SU-DHL-6 (cell line): Measurements from ENCODE around the gene APOBR.
"Not testable (repeated sequence)": the region's sequence is repeated elsewhere in the genome, so short reads cannot be mapped to it uniquely, and the experiment has no call there.

Source experiments
- H2AFZ ChIP-seq: fragments of 200-600 bp; sonication (generic); 2 replicates; pipeline ENCODE4 v1.6.1; 2014; ENCODE audit warnings: low read depth, mild to moderate bottlenecking, moderate library complexity, mixed read lengths, antibody characterized with exemption, low read length; ENCODE audit not compliant: severe bottlenecking
- H3F3A ChIP-seq: fragments of 200-600 bp; shearing (Covaris generic); 2 replicates; pipeline ENCODE4 v1.6.0; 2016; ENCODE audit warnings: antibody characterized with exemption, mild to moderate bottlenecking; ENCODE audit not compliant: insufficient read depth
- H3K27ac ChIP-seq: fragments of 200-600 bp; sonication (generic); 2 replicates; pipeline ENCODE4 v1.5.1; 2016; ENCODE audit warnings: low read depth, mild to moderate bottlenecking, low read length, moderate library complexity, mixed read lengths
- H3K27me3 ChIP-seq: fragments of 200-600 bp; sonication (generic), shearing (Covaris generic); 2 replicates; pipeline ENCODE4 v1.6.0; 2014; ENCODE audit warnings: mild to moderate bottlenecking, low read length
- H3K36me3 ChIP-seq: fragments of 200-600 bp; sonication (generic); 2 replicates; pipeline ENCODE4 v1.6.1; 2014; ENCODE audit warnings: mild to moderate bottlenecking, low read length, mixed read lengths
- H3K4me2 ChIP-seq: fragments of 300-600, 200-600 bp; shearing (Covaris generic), sonication (generic); 2 replicates; pipeline ENCODE4 v1.6.0; 2014; ENCODE audit warnings: low read length, low read depth, mild to moderate bottlenecking; ENCODE audit not compliant: poor library complexity, severe bottlenecking
- H3K4me3 ChIP-seq: fragments of 200-600 bp; sonication (generic); 2 replicates; pipeline ENCODE4 v1.5.1; 2014; ENCODE audit warnings: antibody characterized with exemption, low read length, mild to moderate bottlenecking, mixed read lengths; ENCODE audit not compliant: insufficient read depth, poor library complexity, severe bottlenecking
- H3K79me2 ChIP-seq: fragments of 200-600 bp; sonication (generic); 2 replicates; pipeline ENCODE4 v1.6.1; 2014; ENCODE audit warnings: mild to moderate bottlenecking, low read length, moderate library complexity; ENCODE audit not compliant: insufficient read depth
- H3K9ac ChIP-seq: fragments of 200-600 bp; sonication (generic); 2 replicates; pipeline ENCODE4 v1.7.0; 2014; ENCODE audit warnings: mild to moderate bottlenecking, low read length
- H3K9me2 ChIP-seq: fragments of 200-600 bp; sonication (generic); replicated peaks from 2 replicates; pipeline ENCODE4 v1.6.1; 2014; ENCODE audit warnings: low read length; ENCODE audit not compliant: insufficient read depth
- H3K9me3 ChIP-seq: fragments of 200-600 bp; sonication (generic); 2 replicates; pipeline ENCODE4 v1.6.1; 2014; ENCODE audit warnings: low read length, mixed read lengths; ENCODE audit not compliant: insufficient read depth
- H4K20me1 ChIP-seq: fragments of 200-600 bp; sonication (generic); 2 replicates; pipeline ENCODE4 v1.6.1; 2014; ENCODE audit warnings: low read depth, mild to moderate bottlenecking, antibody characterized with exemption, low read length, moderate library complexity, mixed read lengths
- EZH2phosphoT487 ChIP-seq: fragments of 200-600 bp; sonication (generic), shearing (Covaris generic); conservative IDR thresholded peaks from 2 replicates; pipeline ENCODE4 v1.6.1; 2018; ENCODE audit warnings: mild to moderate bottlenecking, antibody characterized with exemption, low read length, moderate library complexity, mixed read lengths
- TF ChIP-seq, protein P1 (sequence below): fragments of 200-600 bp; sonication (generic); IDR thresholded peaks from one replicate; pipeline ENCODE4 v1.5.1; 2017; ENCODE audit warnings: antibody characterized with exemption, mild to moderate bottlenecking, low read length, moderate library complexity; ENCODE audit not compliant: insufficient read depth, poor library complexity, severe bottlenecking

APOBR gene

DNA sequence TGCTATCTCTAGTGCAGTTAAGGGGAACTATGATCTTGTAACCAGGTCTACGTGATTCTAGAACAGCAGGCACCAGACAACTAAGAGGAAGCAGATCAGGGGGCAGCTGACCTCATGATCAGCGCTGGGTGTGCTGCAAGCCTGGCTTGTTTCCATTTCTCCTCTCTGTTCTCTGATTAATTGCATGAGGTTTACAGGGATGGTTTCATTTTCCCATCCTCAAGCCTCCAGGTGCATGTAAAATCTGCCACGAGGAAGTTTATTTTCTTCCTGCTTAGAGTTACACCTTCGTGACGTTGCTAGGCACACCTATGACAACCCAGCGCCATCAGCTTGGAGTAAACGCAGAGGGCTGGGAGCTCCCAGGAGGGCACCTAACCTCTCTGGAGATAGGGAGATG is 48.6 kb downstream of the APOBR start:
- Histone ChIP-seq H3F3A (no peaks in the 10 kb centered on the region), H3K79me2 (no peaks in the 10 kb centered on the region), H3K4me3 (no peak overlapping the region), H3K9me2 (no peaks in the 10 kb centered on the region), H3K9ac (no peak overlapping the region), H3K27me3 (no peaks in the 10 kb centered on the region), H4K20me1 (no peaks in the 10 kb centered on the region), H3K9me3 (no peaks in the 10 kb centered on the region), H2AFZ (no peak overlapping the region), H3K36me3 (no peaks in the 10 kb centered on the region), H3K4me2 (no peak overlapping the region), H3K27ac (no peak overlapping the region)
- TF ChIP-seq EZH2phosphoT487: no peak
- TF ChIP-seq, protein P1, sequence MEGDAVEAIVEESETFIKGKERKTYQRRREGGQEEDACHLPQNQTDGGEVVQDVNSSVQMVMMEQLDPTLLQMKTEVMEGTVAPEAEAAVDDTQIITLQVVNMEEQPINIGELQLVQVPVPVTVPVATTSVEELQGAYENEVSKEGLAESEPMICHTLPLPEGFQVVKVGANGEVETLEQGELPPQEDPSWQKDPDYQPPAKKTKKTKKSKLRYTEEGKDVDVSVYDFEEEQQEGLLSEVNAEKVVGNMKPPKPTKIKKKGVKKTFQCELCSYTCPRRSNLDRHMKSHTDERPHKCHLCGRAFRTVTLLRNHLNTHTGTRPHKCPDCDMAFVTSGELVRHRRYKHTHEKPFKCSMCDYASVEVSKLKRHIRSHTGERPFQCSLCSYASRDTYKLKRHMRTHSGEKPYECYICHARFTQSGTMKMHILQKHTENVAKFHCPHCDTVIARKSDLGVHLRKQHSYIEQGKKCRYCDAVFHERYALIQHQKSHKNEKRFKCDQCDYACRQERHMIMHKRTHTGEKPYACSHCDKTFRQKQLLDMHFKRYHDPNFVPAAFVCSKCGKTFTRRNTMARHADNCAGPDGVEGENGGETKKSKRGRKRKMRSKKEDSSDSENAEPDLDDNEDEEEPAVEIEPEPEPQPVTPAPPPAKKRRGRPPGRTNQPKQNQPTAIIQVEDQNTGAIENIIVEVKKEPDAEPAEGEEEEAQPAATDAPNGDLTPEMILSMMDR: no peak

DNA sequence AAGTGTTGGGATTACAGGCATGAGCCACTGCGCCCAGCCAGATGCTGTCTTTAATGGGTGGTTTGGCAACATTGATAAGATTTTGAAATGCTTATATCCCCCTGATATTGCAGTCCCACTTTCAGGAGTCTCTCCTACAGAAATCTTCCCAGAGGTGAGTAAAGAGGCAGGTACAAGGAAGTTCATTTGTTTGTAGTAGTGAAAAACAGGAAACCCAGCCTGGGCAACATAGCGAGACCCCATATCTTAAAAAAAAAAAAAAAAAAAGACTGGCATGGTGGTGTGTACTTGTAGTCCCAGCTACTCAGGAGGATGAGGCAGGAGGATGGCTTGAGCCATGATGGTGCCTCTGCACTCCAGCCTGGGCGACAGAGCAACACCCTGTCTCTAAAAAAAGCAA is 50.6 kb downstream of the APOBR start:
- H3K36me3 ChIP-seq: no peaks in the 10 kb centered on the region
- H3F3A ChIP-seq: no peaks in the 10 kb centered on the region
- H3K9ac ChIP-seq: no peak overlapping the region
- no peaks in the 10 kb centered on the region for H3K9me3 ChIP-seq
- no peak overlapping the region for H3K4me2 ChIP-seq
- no peak overlapping the region for H2AFZ ChIP-seq
- H4K20me1 ChIP-seq: no peaks in the 10 kb centered on the region
- no peaks in the 10 kb centered on the region for H3K9me2 ChIP-seq
- H3K27me3 ChIP-seq: no peaks in the 10 kb centered on the region
- TF ChIP-seq, protein P1: no peak
- no peak for TF ChIP-seq EZH2phosphoT487
- H3K4me3 ChIP-seq: no peak overlapping the region
- H3K79me2 ChIP-seq: no peaks in the 10 kb centered on the region
- H3K27ac ChIP-seq: no peak overlapping the region

DNA sequence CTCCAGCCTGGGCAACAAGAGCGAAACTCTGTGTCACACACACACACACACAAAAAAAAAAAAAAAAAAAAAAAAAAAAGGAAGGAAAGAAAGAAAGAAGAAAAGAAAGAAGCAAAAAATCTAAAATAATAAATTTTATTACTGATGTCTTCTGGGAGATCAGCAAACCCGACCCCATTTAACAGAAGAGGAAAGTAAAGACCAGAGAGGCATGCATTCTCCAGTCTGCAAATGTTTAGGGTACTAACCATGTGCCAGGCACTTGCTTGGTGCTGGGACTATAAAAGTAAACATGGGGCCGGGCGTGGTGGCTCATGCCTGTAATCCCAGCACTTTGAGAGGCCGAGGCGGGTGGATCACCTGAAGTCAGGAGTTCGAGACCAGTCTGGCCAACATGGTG is 51.5 kb downstream of the APOBR start:
- not testable (repeated sequence) for H3K79me2 ChIP-seq, H3K9me3 ChIP-seq, H3K27ac ChIP-seq, H2AFZ ChIP-seq, H3K9me2 ChIP-seq, H3K4me3 ChIP-seq, H3F3A ChIP-seq, H3K4me2 ChIP-seq, H3K27me3 ChIP-seq, H3K9ac ChIP-seq, H3K36me3 ChIP-seq, H4K20me1 ChIP-seq

DNA sequence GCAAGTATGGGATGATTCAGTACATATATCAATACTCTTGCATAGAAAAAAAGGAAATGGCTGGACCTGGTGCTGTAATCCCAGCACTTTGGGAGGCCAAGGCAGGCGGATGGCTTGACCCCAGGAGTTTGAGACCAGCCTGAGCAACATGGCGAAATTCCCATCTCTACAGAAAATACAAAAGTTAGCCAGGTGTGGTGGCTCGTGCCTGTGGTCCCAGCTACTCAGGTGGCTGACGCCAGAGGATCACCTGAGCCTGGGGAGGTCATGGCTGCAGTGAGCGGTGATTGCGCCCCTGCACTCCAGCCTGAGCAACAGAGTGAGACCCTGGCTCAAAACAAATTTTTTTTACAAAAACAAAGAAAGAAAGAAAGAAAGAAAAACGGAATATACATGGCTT is 52.2 kb downstream of the APOBR start:
- Histone ChIP-seq H3K79me2 (no peaks in the 10 kb centered on the region), H3K4me2 (no peak overlapping the region), H4K20me1 (no peaks in the 10 kb centered on the region), H3K4me3 (no peak overlapping the region), H3F3A (no peaks in the 10 kb centered on the region), H2AFZ (no peak overlapping the region), H3K27me3 (no peaks in the 10 kb centered on the region), H3K9me2 (no peaks in the 10 kb centered on the region), H3K9ac (no peak overlapping the region), H3K27ac (no peak overlapping the region), H3K36me3 (no peaks in the 10 kb centered on the region), H3K9me3 (no peaks in the 10 kb centered on the region)
- TF ChIP-seq, protein P1: no peak
- no peak for TF ChIP-seq EZH2phosphoT487
